Suprapubic skin (tissue), 3 donors: ENCODE data around the gene SVEP1.

Source experiments
- CTCF ChIP-seq, 2 donors: fragments of 200-600 bp in 1 of 2; fragments of 450-650 bp in 1 of 2; sonication (generic) in 1 of 2; IDR thresholded peaks; one replicate each; pipeline ENCODE4 v1.5.1; 2016 to 2019; ENCODE audit warnings: antibody characterized with exemption in 2 of 2, mild to moderate bottlenecking in 1 of 2, moderate library complexity in 1 of 2
- EP300 ChIP-seq: sonication (generic); formaldehyde crosslinking; IDR thresholded peaks from one replicate; pipeline ENCODE4 v1.6.1; 2017; ENCODE audit warnings: antibody characterized with exemption

GRCh38 chr9:110319781-110320492 is 259.6 kb downstream of the SVEP1 start:
- TF ChIP-seq CTCF (IDR thresholded peaks at IDR 0.05) (no peak), EP300 (no peak)
